Right atrium auricular region (tissue), 2 donors: ENCODE measurements around the gene LMNA. TPM values are rescaled to one million over a fixed set of nuclear protein-coding genes. Genes with fewer than 3 reads are reported as not detected.

Source experiments
- DNase-seq: peaks from one replicate; pipeline ENCODE4 v3.0.0-alpha.2; 2019; ENCODE audit warnings: low spot score
- H3K27ac ChIP-seq, 2 donors: fragments of 200-600 bp; sonication (generic); 1 replicate in 1 of 2; 2 replicates in 1 of 2; pipeline ENCODE4 v1.5.1; 2016 to 2019
- H3K27me3 ChIP-seq, 2 donors: fragments of 200-600 bp; sonication (generic); one replicate each; pipeline versions ENCODE4 v1.5.1 to v1.6.0; 2017 to 2019
- H3K36me3 ChIP-seq: fragments of 200-600 bp; sonication (generic); one replicate; pipeline ENCODE4 v1.5.1; 2016
- H3K4me1 ChIP-seq, 2 donors: fragments of 200-600 bp; sonication (generic); one replicate each; pipeline versions ENCODE4 v1.5.1 to v1.6.0; 2017 to 2019
- H3K4me3 ChIP-seq, 2 donors: fragments of 200-600 bp; sonication (generic); 1 replicate in 1 of 2; 2 replicates in 1 of 2; pipeline ENCODE4 v1.5.1; 2017 to 2019; ENCODE audit warnings: mild to moderate bottlenecking in 1 of 2, moderate library complexity in 1 of 2
- H3K9me3 ChIP-seq, 2 donors: fragments of 200-600 bp; sonication (generic); one replicate each; pipeline ENCODE4 v1.5.1; 2019
- CTCF ChIP-seq, 2 donors: fragments of 200-600 bp; sonication (generic); IDR thresholded peaks; one replicate each; pipeline ENCODE4 v1.5.1; 2019; ENCODE audit warnings: antibody characterized with exemption in 2 of 2
- total RNA-seq, 2 donors: library from RNA; depleted of rRNA; stranded (reverse); fragments of >200 nt; gene quantifications; one replicate each; pipeline ENCODE4 v1.1.0, GENCODE V29; 2016

LMNA gene
- total RNA-seq, 2 donors from 2014 or later, result 258 to 273 TPM

GRCh38 chr1:156160743-156161171, 46.2 kb downstream of the LMNA start:
- peak overlapping the region; percentile 93 to 95 for H3K27ac ChIP-seq
- peak; percentile 94 for DNase-seq
- H3K4me3 ChIP-seq, result peak overlapping the region; percentile 34 to 59
- no peaks in the 10 kb centered on the region for H3K36me3 ChIP-seq
- no peaks in the 10 kb centered on the region for H3K27me3 ChIP-seq
- H3K4me1 ChIP-seq, result peaks cover 0 to 29% of the 10 kb centered on the region in 2 donors
- no peaks in the 10 kb centered on the region for H3K9me3 ChIP-seq
- TF ChIP-seq CTCF (IDR thresholded peaks at IDR 0.05), result no peak

DNA sequence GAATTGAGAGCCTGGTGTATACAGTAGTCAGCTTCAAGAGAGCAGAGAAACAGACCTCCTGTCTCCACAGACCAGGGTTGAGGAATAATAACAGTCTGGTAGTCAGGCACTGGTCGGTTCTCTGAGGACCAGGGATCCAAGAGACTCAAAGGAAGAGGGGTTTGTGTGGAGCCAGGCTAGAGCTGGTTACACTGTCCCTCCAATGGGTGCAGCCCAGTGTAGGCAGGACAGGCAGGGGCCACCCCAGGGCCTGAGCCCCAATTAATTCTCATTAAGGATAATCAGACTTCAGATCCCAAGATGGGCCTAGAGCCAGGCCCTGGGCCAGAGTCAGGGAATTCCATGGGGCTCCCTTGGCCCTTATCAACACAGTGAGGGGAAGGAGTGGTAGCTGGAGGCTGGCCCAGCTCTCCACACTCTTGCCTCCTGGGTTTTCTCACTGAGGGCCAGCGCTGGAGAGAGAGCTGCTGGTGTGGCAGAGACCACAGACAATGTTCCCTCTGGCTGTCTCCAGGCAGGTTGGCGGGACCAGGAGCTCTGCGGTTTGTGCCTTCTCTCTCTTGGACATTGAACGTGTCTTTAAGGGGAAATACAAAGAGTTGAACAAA, 48.0 kb downstream of the LMNA start:
- Histone ChIP-seq H3K27ac (peak overlapping the region; percentile 93 to 95), H3K9me3 (no peaks in the 10 kb centered on the region), H3K4me1 (peaks cover 0 to 29% of the 10 kb centered on the region in 2 donors), H3K27me3 (no peaks in the 10 kb centered on the region), H3K4me3 (no peak overlapping the region), H3K36me3 (no peaks in the 10 kb centered on the region)
- DNase-seq, result no peak
- no peak for TF ChIP-seq CTCF (IDR thresholded peaks at IDR 0.05)

DNA sequence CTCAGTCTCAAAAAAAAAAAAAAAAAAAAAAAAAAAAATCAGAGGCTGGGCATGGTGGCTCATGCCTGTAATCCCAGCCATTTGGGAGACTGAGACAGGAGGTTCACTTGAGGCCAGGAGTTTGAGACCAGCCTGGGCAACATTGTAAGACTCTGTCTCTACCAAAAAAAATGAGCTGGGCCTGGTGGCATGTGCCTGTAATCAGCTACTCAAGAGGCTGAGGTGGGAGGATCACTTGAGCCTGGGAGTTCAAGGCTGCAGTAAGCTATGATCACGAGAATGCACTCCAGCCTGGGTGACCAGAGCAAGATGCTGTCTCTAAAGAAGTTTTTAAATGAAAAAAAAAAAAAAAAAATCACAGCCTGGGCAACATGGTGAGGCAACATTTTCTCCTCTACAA, 49.2 kb downstream of the LMNA start:
- no peaks in the 10 kb centered on the region for H3K27me3 ChIP-seq
- no peak for DNase-seq

DNA sequence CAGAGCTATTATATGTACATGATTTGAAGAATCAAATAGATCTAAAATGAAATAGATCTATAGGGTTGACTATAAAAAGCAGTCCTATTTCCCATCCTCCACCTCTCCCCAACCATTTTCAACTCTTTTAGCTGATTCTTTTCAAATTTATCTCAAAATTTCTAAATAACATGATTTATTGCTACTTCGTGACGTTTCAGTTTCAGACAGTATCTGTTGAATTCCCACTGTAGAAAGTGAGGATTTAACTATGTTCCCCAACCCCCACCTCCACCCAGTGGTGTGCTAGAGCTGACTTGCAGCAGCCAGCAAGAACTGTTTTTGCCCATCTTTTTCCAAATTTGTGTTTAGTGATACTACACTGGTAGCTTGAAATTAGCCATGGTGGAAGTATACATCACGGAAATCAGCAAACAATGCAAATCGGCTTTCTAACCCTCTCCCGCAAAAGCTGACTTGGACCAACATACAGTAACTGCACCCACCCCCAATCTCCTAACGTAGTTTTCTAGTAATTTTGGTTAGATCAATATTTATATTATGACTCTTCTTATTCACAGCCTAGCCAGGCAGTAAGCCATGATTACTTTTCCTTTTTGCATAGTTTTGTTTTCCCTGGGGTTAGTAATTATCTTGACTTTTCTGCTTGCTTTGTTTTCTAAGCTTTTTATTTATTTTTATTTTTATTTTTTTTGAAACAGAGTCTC, 49.8 kb downstream of the LMNA start:
- TF ChIP-seq CTCF (IDR thresholded peaks at IDR 0.05), result no peak

More for the DNA sequence above, 49.2 kb downstream of the LMNA start:
- no peaks in the 10 kb centered on the region for H3K9me3 ChIP-seq
- no peak overlapping the region for H3K27ac ChIP-seq
- H3K4me3 ChIP-seq, result no peak overlapping the region
- H3K36me3 ChIP-seq, result no peaks in the 10 kb centered on the region
- peaks cover 0 to 29% of the 10 kb centered on the region in 2 donors for H3K4me1 ChIP-seq
- no peak for TF ChIP-seq CTCF (IDR thresholded peaks at IDR 0.05)

DNA sequence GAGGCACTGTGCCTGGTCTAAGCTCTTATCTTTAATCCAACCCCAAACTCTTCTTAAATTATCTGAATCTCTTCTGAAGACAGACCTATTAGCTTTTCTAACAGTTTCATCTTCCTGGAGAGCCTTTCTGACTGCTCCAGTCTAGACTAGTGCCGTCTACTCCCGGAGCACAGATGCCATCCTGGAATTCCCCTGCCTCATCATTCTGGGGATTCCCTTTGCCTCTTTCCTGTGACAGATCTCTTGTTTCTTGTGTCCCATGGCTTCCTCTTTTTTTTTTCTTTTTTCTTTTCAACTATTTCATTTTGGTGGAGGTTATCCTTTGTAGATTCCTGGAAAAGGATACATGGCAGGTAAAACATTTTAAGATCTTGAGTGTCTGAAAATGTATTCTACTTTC, 50.6 kb downstream of the LMNA start:
- no peaks in the 10 kb centered on the region for H3K27me3 ChIP-seq
- H3K4me3 ChIP-seq, result no peak overlapping the region
- no peak for DNase-seq
- TF ChIP-seq CTCF (IDR thresholded peaks at IDR 0.05), result no peak
- no peak overlapping the region for H3K27ac ChIP-seq
- no peaks in the 10 kb centered on the region for H3K36me3 ChIP-seq
- H3K4me1 ChIP-seq, result peaks cover 0 to 26% of the 10 kb centered on the region in 2 donors
- H3K9me3 ChIP-seq, result no peaks in the 10 kb centered on the region

More for the DNA sequence above, 49.8 kb downstream of the LMNA start:
- DNase-seq, result no peak
- Histone ChIP-seq H3K27ac (no peak overlapping the region), H3K4me3 (no peak overlapping the region), H3K9me3 (no peaks in the 10 kb centered on the region), H3K27me3 (no peaks in the 10 kb centered on the region), H3K4me1 (peaks cover 0 to 29% of the 10 kb centered on the region in 2 donors), H3K36me3 (no peaks in the 10 kb centered on the region)
